ENCODE measurements around the gene SORCS2.
A peak's percentile ranks its signal among the peaks of the same experiment; 100 is the strongest.

SORCS2 gene

DNA sequence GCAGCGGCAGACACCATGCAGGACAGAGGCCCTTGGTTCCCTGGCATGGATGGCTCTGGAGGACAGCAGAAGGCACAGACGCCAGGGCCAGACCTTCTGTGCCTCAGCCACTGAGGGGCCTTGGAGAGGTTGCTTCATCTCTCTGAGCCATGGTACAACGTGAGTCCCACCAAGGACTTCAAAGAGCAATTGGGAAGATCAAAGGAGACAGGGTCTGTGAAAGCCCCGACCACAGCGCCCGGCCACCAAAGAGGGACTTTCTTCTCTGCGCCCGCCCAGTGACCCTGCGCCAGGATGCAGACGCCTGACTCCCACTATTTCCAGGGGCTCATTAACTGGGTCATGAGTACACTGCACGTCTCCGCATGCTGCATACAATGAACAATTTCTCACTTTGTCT is 573.3 kb downstream of the SORCS2 start:
- no peak for DNase-seq

DNA sequence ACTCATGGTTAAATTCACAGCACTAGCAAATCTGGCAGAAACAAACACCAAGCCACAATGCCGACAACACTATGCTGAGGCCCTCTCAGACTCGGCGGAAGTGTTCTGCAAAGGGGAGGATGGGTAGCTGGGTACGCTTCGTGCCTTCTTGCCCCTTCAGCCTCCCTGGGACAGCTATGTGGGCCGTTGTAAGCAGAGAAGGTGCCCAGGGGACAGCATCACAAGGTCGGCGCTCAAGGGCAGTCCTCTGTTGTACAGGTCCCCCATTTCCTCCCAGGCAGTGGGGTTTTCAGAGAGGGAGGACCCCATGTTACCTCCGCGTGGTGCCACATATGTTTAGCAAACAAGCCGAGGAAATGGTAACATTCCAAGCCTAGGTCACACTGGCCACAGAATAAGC is 573.7 kb downstream of the SORCS2 start:
- DNase-seq = no peak

DNA sequence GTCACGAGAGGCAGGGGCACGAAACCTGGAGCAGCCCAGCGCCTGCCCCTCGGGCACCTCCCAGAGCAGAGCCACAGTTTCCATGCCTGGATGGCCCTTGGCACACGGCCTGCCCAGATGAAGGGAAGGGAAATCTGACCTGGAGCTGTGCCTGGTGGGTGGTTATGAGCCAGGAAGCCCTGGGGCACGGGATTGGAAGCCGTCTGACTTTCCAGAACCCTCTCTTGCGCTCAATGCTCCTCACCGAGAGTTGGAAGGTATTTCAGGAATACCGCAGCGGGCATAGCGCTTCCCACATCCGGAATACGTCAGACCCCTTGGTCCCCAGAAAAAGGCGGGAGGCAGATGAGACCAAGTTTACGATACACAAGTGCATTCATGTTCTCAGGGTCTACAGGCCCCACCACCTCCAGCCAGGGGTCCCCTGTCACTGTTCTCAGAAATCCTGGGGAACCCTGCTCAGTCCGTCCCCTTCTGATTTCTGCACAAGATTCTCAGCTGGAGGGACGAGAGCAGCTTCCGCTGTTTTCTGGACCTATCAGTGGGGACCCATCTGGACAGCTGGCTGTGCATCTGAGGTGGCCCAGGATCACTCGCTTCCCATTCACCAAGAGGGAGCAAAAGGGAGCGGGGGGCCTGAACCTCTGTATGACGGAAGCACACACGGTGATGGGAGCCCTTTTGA is 574.5 kb downstream of the SORCS2 start:
- DNase-seq = no peak

DNA sequence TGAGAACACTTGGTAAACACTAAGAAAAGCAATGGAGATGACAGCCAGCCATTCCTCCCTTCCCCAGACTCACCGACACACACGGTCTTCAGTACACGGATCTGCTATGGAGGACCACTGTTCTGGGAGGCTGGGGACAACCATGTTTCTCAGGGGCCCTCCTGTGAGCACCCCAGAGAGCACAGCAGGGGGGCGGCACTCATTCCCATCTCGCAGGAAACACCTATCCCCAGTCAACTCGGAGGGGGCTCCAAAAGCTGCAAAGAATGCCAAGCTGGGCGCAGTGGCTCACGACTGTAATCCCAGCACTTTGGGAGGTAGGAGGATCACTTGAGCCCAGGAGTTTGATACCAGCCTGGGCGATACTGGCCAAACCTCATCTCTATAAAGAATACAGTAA is 575.2 kb downstream of the SORCS2 start:
- no peak for DNase-seq

DNA sequence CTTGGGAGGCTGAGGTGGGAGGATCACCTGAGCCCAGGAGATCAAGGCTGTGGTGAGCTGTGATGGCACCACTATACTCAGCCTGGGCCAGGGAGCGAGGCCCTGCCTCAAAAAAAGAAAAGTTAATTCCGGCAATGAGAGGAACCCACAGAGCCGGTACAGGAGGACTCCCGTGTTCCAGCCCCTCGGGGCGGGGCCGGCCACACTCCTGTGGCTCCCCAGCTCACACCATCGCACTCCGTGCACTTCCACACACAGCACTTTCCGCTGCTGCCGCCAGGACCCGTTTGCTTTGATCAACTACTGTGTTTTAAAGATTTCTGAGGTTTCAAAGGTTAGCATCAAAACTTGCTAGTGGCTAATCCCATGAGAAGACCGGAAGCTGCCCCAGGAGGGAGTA is 575.6 kb downstream of the SORCS2 start:
- DNase-seq = no peak

DNA sequence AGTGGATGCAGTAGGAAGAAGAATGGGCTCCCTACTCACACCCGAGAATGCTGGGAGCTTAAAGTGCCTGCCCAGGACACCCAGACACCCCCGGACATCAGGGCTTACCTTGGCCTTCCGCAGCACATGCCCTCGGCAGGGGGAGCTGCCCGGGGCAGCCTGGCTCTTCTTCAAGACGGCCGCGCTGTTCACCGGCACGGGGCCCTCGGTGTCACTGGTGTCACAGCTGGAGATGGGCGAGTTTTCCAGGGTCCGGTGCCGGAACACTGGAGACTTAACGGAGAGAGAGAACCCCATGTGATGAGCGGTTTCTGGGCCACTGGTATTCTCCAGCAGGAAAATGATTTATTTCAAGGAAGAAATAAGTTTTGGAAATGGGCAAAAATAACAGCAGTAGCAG is 576.4 kb downstream of the SORCS2 start:
- DNase-seq = no peak

DNA sequence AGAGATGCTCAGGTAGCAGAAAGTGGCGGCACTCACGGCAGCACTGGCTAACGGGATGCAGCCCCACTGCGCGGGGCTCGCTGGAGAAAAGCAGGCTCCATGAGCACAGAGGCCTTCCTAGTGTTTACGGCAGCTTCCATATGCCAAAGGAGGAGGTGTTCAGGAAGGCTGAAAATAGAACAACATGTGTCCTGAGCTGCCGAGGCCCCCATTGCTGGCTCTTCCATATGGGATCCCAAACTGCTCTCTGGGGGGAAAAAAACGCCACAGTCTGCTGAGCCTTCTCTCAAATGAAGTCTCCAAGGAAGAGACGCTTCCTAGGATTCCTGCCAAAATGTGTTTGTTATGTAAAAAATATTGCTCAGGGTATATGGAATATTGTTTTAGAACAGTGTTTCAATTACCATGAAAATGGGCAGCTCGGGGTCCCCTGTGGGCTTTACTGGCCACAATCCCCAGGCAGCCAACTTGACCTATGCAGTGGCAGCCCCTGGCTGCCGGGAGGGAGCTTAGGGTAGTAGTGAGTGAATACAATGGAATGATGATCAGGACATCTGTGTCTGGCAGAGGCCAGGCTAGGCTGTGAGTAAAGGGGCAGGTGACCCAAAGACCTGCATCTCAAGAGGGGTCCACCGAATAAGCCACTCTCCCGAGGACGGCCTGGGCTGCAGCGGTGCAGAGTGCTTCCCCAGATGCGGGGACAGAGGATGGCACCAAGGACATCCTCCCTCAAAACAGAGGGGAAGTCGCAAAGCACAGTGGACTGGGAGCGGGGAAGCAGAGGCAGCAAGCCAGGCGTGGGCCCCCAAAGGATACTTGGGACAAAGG is 577.3 kb downstream of the SORCS2 start:
- DNase-seq = no peak

DNA sequence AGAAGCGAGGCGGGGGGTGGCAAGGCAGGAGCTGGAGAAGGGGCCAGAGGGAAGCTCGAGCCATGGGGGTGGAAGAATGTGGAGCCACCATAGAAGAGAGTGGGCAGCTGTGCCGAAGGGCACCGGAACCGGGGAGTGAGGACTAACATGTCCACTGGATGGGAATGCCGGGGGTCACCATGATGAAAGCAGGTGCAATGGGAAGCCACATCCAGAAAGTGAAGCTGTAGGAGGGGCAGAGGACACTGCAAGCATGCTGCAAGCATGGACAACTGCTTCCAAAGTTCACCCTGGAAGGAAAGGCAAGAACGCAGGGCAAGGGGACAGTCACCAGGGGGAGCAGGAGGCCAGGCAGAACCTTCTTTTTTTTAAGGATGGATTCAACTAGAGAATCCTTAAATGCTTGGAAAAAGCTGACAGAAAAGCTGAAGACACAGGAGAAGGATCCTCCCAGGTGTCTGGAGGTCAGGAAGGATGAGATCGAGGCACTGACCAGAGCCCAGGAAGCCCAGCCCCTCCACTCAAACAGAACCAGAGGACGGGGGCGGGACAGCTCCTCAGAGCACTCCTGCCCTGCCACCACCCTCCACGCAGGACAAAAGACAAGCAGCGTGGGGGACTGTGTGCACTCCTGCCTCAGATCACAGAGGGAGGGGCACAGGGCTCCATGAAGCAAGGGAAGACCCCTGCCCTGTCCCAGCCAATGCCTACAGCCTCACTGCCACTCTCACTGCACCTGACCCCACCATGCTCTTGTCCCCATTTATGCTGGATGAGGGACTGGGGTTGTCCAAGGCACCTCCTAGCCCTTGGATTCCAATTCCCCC is 578.1 kb downstream of the SORCS2 start:
- DNase-seq = peak; percentile 39

DNA sequence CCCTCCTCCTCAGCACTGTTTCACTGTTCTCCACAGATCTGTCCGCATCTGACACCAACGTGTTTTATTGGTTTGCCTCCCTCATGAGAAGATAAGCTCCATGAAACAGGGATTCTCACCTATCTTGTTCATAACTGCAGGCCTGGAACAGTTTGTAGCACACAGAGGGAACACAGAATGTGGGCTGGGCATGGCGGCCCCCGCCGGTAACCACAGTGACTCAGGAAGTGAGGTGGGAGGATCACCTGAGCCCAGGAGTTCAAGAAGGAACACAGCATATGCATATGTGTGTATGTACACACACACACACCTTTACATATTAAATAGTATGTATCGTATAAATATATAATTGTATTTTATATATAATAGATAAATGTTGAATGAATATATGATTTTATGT is 578.7 kb downstream of the SORCS2 start:
- DNase-seq = peak; percentile 70

DNA sequence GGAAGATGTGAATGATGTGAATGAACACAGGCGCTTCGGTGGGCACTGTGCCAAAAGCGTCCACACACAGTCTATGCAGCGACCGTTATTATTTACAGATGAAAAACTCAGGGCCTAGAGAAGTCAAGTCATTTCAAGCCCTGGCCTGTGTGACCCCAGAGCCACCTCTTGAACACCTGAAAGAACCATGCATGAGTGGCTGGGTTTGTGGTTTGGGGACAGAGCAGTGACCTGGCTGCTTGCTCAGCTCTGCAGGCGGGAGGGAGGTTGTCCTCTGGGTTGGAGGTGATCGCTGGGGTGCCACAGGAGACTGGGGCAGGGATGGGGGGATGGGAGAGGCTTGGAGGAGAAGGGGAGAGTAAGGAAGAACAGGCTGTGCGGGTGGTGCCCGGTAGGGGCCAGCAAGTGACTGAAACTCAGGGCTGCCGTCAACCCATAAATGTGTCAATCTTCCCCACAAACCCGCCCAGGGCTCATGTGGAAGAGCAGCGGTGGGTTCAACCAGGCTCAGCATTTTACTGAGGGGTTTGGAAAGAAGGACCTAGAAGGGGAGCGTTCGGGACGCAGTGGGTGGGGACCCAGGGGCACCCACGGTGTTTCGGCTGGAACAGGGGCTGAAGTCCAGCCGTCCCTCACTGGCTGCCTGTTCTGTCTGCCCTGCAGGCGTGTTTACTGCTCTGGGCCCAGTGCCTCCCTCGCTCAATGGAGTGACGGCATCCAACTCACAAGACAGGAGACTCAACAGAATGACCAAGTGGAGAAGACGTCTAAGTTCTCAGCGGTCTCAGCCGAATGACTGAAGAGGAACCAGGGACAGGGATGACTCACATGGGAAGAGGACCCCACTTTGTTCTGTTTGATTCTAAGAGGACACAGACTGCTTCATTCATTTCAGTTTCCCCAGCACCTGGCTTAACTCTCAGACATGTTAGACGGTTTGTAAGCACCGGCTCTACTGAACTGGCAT is 579.5 kb downstream of the SORCS2 start:
- no peak for DNase-seq

DNA sequence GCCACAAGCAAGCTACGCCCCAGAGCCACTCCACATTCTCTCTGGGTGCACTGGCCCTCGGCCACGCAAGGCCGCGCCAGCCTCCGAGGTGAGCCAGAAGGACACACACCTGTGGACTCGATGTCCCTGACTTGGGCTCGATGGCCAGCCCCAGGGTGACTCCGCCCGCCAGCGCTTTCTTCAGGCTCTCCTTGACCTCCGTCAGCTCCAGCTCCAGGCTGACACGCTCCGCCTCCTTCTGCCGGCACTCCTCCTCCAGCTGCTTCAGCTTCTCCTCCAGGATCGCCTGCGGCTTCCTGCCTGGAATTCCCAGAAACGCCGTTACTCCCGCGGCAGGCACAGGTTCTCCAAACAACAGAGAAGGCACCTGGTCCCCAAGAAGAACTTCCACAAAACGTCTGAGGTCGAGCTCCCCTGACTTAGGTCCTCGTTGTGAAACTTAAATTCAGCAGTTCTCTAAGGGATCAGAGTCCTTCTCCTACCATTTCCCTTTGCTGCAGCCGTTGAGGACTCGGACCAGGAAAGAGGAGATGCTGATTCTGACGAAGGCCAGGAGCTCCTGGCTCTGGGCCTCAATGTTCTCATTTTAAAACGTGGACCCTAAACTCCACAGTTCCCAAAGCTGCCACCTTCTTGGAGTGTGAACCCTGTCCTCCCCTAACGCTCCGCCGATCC is 580.5 kb downstream of the SORCS2 start:
- DNase-seq = no peak

DNA sequence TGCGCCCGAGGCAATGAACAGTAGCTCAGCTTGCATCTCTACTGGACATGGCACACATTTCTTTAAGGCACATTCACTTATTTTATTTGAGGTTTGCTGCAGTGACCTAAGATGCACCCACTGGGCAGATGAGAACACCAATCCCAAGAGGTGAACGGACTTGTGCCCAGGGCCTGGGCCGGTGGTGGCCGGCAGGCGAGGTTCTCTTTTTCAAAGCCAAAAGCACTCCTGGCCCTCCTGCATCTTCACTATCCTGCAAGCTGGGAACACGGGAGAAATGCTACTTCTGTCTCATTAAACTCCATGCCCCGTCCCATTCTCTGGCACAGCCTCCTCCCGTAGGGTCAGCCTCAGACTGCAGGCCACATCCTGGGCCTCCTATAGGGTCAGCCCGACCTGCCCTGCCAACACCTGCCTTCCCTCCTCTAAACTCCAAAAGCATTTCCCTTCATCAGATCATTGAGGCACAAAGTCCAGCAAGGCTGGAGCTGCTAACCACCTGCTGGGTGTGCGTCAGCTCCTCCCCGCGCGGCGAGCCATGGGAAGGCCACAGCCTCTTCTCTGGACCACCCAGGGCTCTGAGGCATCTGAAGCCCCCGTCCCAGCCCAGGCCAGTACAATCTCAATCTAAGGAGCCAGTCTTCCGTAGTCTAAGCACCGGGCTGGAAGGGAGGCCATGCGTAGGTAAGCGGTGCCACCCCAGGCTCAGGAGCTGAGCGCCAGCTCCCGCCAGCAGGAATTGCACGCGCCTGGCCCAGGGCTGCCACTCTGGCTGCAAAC is 581.3 kb downstream of the SORCS2 start:
- DNase-seq = no peak

DNA sequence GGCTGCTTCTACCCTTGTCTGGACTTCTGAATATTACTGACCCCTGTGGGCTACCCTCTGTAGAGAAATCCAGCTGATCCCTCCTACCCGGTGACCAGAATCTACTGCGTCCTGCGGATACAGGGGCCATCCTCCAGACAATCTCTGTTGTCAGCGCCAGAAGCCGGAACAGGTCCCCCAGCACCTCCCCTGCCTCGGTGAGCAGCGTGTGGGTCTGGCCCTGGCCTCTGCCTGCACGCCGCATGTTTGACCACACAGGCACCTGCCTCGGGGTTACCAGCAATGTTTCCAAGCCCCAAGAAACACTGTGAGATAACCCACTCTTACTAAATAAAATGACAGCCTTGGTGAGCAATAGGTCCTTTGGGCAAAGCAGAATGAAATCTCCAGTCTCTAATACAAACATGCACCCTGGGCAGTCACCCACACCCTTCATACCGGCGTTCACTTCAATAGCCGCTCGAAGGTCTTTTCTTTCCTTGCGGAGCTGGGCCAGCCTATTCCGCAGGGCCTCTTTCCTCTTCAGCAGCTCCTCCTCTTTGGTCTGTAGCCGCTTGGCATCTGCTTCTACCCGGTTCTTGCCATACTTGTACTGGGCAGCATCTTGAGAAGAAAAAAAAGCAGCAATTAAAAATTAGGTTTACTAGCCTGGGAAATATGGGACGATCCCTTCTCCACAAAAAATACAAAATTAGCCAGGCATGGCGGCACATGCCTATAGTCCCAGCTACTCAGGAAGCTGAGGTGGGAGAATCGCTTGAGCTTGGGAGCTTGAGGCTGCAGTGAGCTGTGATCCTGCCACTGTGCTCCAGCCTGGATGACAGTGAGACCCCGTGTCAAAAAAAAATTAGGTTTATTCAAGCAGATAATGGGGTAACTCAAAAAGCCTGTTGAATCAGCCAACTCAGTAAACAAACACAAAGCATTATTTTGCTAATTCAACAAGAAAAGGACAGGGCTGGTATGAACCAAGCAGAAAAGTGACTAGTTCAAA is 582.3 kb downstream of the SORCS2 start:
- no peak for DNase-seq

DNA sequence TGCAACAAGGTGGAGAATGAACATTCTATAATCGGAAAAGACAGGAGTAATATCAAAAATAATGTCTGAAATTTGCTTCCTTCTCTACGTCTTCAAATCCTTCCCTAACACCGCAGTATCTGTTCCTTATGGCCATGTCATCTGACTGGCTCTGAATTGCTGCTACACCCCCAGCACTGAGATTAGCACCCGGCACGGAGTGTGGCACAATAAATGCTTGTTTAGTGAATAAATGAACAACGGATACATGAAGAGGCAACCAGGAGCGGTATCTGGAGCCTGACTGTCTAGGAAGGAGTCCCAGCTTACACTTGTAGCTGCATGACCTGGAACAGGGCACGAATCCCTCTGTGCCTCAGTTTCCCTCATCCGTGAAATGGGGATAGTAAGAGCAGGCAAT is 583.1 kb downstream of the SORCS2 start:
- DNase-seq = no peak

DNA sequence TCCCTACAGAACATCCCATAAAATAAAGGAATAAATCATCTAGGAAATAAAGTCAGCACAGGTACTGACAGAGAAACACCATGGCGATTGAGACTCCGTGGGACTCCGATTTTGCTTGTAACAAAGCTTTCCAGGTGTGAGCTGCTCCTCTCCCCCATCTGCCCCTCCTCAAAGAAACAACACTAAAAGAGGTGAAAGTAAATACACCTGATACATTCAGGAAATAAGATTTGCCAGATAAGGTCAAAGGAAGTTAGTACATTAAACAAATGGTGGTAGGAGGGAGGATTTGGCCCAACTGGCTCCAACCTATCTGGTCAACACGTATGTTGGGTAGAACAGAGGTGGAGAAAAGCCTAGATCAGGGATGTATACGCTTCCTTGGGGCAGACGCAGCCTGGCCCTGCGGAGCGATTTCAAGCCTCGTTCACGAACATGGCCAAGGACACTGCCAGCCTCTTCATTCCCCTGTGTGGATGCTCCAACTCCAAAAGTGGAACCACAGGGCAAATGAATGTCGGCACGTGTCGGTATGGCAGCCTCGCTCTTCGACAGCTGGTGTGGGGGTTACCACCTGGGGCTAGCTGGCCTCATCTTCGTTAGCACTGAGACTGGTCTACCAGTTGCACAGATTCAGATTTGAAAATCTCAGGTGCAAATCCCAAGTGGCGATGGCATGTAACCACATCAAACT is 584.8 kb downstream of the SORCS2 start:
- DNase-seq = no peak

DNA sequence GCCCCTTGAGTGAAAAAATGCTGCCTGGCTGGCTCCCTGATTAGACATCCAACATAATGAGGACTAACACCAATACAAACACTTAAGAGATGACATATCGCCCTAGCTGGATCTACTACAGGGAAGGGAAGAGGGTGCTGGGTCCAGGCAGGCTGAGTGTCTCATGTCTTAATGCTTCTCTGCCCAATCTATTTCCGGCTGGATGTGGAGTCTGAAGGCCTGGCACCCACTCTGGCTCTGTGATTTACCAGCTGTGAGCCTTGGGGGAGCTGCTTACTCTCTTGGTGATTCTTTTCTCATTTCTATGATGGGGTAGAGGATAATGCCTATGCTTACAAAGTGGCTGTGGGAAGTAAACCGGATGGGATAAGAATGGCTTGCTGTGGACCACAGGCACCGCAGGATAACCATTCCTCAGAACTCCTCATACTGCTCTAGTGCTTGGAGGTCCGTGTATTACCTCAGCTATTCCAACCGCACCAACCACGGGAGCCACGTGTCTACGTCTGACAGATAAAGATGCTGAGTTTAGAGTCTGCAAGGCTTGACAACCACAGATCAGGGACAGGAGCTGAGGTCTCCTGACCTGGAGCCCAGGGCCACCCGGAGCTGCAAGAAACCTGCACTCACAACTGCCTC is 585.7 kb downstream of the SORCS2 start:
- no peak for DNase-seq

DNA sequence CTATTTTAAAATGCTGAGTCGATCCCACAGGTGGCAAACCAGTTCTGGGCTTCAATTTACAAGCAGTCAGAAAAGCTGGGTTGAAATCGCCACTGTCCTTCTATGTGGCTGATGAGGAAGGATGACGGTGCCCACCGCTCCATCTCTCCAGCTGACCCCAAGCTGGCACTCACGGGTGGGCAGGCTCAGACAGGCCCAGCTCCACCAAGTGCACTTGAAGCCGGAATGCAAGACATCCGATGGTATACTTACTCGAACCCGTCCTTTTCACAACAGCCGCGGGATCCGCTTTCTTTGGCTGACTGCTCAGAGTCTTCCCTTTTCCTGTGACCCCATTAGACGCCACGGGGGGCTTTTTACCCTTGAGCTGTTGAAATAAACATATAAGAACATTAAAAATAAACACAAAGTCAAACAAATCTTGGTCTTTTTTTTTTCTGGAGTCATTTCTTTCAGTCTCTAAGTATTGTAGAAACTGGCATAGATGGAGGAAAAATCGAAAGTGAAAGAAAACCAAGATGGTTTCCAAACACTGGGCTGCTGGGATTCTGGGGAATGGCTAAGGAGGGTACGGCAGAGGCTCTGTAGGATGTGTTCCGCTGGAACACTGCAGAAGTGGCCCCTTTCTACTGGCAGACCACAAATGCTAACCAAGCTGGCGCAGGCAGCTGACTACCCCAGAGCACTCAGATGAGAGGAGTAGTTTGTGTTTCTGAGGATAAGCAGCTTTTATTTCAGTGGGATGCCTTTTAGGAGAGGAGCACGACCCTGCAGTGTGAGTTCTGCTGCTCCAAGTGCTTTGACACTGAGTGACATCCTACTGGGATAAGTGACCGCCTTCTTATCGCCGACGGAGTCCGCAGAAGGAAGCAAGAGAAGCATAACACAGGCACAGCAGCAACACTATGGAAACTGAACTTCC is 586.4 kb downstream of the SORCS2 start:
- no peak for DNase-seq

DNA sequence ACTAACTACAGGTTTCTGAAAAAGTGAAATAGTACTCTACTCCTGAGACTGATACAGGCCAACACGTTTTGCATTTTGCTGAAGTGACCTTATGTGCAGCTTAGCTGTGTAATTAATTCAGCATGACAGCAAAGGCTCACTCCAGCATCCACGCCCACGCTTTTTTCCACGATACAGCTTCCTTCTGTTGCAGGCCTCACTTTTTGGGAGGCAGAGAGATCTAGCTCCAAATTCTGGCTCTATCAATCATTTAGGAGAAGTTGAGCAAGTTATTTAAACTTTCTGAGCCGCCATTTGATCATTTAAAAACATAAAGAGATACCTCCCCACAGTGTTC is 587.1 kb downstream of the SORCS2 start:
- no peak for DNase-seq

Measured in CD4-positive, alpha-beta T cell treated with Interleukin-17A for 4 hours (primary cell).